A673 (cell line): ENCODE results near the gene RCBTB2.

Experiments used
- CTCF ChIP-seq: fragments of 300-800, 200-600 bp; sonication (generic); conservative IDR thresholded peaks from 2 replicates; pipeline ENCODE4 v1.5.1; 2017; ENCODE audit warnings: low read depth, mild to moderate bottlenecking, antibody characterized with exemption, low read length, moderate library complexity, mixed read lengths
- EZH2 ChIP-seq: fragments of 200-600 bp; sonication (generic); IDR thresholded peaks from 2 replicates; pipeline ENCODE4 v1.6.1; 2017; ENCODE audit warnings: borderline replicate concordance, low read depth, mild to moderate bottlenecking, mixed read lengths, antibody characterized with exemption, low read length; ENCODE audit not compliant: poor library complexity, severe bottlenecking

DNA sequence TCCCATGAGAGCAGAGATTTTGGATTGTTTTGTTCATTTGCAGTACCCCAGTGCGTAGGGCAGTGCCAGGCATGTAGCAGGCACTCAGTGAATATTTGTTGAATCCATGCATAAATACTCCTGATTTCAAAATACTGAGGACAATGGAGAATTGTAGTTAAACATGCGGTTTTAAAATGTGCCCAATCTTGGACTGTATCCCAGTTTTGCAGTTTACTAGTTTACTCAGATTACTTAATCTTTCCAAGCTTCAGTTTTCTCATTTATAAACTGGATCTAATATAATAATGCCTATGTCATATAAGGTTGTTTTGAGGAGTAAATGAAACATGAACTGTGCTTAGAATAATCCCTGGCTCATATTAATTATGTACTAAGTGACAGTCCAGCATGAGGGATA, 39.0 kb downstream of the RCBTB2 start:
- no peak for TF ChIP-seq CTCF
- TF ChIP-seq EZH2, result no peak
